Inferior parietal cortex (tissue), 1 donor: Measurements from ENCODE around the gene AHCYL1.
A peak's percentile ranks its signal among the peaks of the same experiment; 100 is the strongest.
"Not testable (repeated sequence)": the region's sequence is repeated elsewhere in the genome, so short reads cannot be mapped to it uniquely, and the experiment has no call there.

Experiments used
- DNase-seq: peaks from one replicate; pipeline ENCODE4 v3.0.0-alpha.2; 2016; ENCODE audit errors: extremely low spot score

The AHCYL1 gene

GRCh38 chr1:109984456-109985246 lies at the start of gene AHCYL1:
Gene AHCYL1, plus strand, starts transcription at chr1:109984765. Its CDS starts 288 bp downstream, at chr1:109985053.
- DNase-seq = peak; percentile 99

GRCh38 chr1:109935451-109935900 lies 49.1 kb upstream of the AHCYL1 start:
- DNase-seq = no peak

- no peak for DNase-seq
Measured at GRCh38 chr1:109937738-109938137, 46.8 kb upstream of the AHCYL1 start.

- no peak for DNase-seq
Measured at GRCh38 chr1:109938556-109938955, 46.0 kb upstream of the AHCYL1 start.

GRCh38 chr1:109942434-109942833 lies 42.1 kb upstream of the AHCYL1 start:
- no peak for DNase-seq

GRCh38 chr1:109944541-109944940 lies 40.0 kb upstream of the AHCYL1 start:
- no peak for DNase-seq

- no peak for DNase-seq
Measured at GRCh38 chr1:109946511-109946910, 38.1 kb upstream of the AHCYL1 start.

- no peak for DNase-seq
Measured at GRCh38 chr1:109947582-109948284, 36.8 kb upstream of the AHCYL1 start.

GRCh38 chr1:109948285-109948630 lies 36.3 kb upstream of the AHCYL1 start:
- DNase-seq = no peak

- no peak for DNase-seq
Measured at GRCh38 chr1:109950038-109950437, 34.5 kb upstream of the AHCYL1 start.

GRCh38 chr1:109950509-109950908 lies 34.1 kb upstream of the AHCYL1 start:
- DNase-seq = no peak

GRCh38 chr1:109951501-109951900 lies 33.1 kb upstream of the AHCYL1 start:
- DNase-seq = not testable (repeated sequence)

GRCh38 chr1:109954041-109954512 lies 30.5 kb upstream of the AHCYL1 start:
- DNase-seq = no peak

- DNase-seq = no peak
Measured at GRCh38 chr1:109959632-109959973, 25.0 kb upstream of the AHCYL1 start.

- no peak for DNase-seq
Measured at GRCh38 chr1:109959974-109960744, 24.4 kb upstream of the AHCYL1 start.

GRCh38 chr1:109960745-109961094 lies 23.8 kb upstream of the AHCYL1 start:
- DNase-seq = no peak

- DNase-seq = no peak
Measured at GRCh38 chr1:109963864-109964263, 20.7 kb upstream of the AHCYL1 start.

GRCh38 chr1:109969146-109969829 lies 15.3 kb upstream of the AHCYL1 start:
- no peak for DNase-seq

GRCh38 chr1:109969907-109970306 lies 14.7 kb upstream of the AHCYL1 start:
- DNase-seq = no peak

GRCh38 chr1:109971559-109971958 lies 13.0 kb upstream of the AHCYL1 start:
- no peak for DNase-seq

GRCh38 chr1:109974191-109974590 lies 10.4 kb upstream of the AHCYL1 start:
- no peak for DNase-seq

- DNase-seq = no peak
Measured at GRCh38 chr1:109975718-109976117, 8.8 kb upstream of the AHCYL1 start.
